WTC11 (cell line): Measurements from ENCODE around the gene SIRT2. TPM values are rescaled to one million over a fixed set of nuclear protein-coding genes. Genes with fewer than 3 reads are reported as not detected.

ENCODE experiments used
- ATAC-seq: fragments of 200-7000 bp; cut with Tn5 transposase; 2 replicates; pipeline ENCODE4 v1.10.0; 2021; ENCODE audit warnings: mild to moderate bottlenecking, moderate library complexity
- CTCF ChIA-PET: fragments of 300-600 bp; sonication (Branson Sonifier 250); formaldehyde crosslinking; loops from one replicate; lab custom pipeline; 2021; ENCODE audit warnings: antibody characterized with exemption; lab: Charles Lee
- POLR2A ChIA-PET: fragments of 350-600 bp; sonication (Branson Sonifier 250); formaldehyde crosslinking; loops from one replicate; lab custom pipeline; 2021; ENCODE audit warnings: antibody characterized with exemption; lab: Charles Lee
- DNase-seq: peaks from one replicate; pipeline ENCODE4 v3.0.0; 2021; ENCODE audit warnings: low spot score
- H3K27ac Mint-ChIP-seq: 2 replicates; pipeline ENCODE4 v1.8.0; 2021; ENCODE audit warnings: mixed read lengths
- H3K27me3 Mint-ChIP-seq: 2 replicates; pipeline ENCODE4 v1.8.0; 2021; ENCODE audit warnings: low read depth, mild to moderate bottlenecking, moderate library complexity, mixed read lengths
- H3K36me3 Mint-ChIP-seq: 2 replicates; pipeline ENCODE4 v1.8.0; 2021; ENCODE audit warnings: mixed read lengths
- H3K4me1 Mint-ChIP-seq: 2 replicates; pipeline ENCODE4 v1.8.0; 2022; ENCODE audit warnings: mixed read lengths
- H3K4me3 Mint-ChIP-seq: 2 replicates; pipeline ENCODE4 v1.8.0; 2021; ENCODE audit warnings: mild to moderate bottlenecking, moderate library complexity, mixed read lengths
- H3K9me3 Mint-ChIP-seq: 2 replicates; pipeline ENCODE4 v1.8.0; 2021; ENCODE audit warnings: mixed read lengths
- CBFB ChIP-seq: sonication (generic); formaldehyde crosslinking; IDR thresholded peaks from 2 replicates; pipeline ENCODE4 v1.8.1; 2022; ENCODE audit warnings: mild to moderate bottlenecking, low read depth, missing genetic modification reagents
- GTF2I ChIP-seq: fragments of 250-450 bp; sonication (Bioruptor Pico); conservative IDR thresholded peaks from 2 replicates; pipeline ENCODE4 v1.4.0; 2021; ENCODE audit warnings: mild to moderate bottlenecking
- JAZF1 ChIP-seq: fragments of 250-450 bp; sonication (Bioruptor Pico); IDR thresholded peaks from 2 replicates; pipeline ENCODE4 v1.9.0; 2021; ENCODE audit warnings: moderate library complexity, mild to moderate bottlenecking, inconsistent platforms
- MYBL2 ChIP-seq: sonication (generic); formaldehyde crosslinking; IDR thresholded peaks from 2 replicates; pipeline ENCODE4 v1.8.1; 2023; ENCODE audit warnings: mild to moderate bottlenecking, moderate library complexity, missing genetic modification reagents
- NFYB ChIP-seq: sonication (generic); formaldehyde crosslinking; conservative IDR thresholded peaks from 2 replicates; pipeline ENCODE4 v1.8.0; 2022; ENCODE audit warnings: low read depth, missing genetic modification reagents
- RELA ChIP-seq: sonication (generic); formaldehyde crosslinking; IDR thresholded peaks from 2 replicates; pipeline ENCODE4 v1.8.1; 2022; ENCODE audit warnings: missing genetic modification reagents, mild to moderate bottlenecking, borderline replicate concordance
- RORB ChIP-seq: fragments of 250-450 bp; sonication (Bioruptor Pico); IDR thresholded peaks from 2 replicates; pipeline ENCODE4 v1.9.0; 2021; ENCODE audit warnings: mild to moderate bottlenecking
- SMAD3 ChIP-seq: sonication (generic); formaldehyde crosslinking; IDR thresholded peaks from 2 replicates; pipeline ENCODE4 v1.8.0; 2022; ENCODE audit warnings: missing genetic modification reagents, mild to moderate bottlenecking, borderline replicate concordance
- SP1 ChIP-seq: sonication (generic); formaldehyde crosslinking; conservative IDR thresholded peaks from 2 replicates; pipeline ENCODE4 v1.8.1; 2022; ENCODE audit warnings: missing genetic modification reagents
- ZBTB21 ChIP-seq: sonication (generic); formaldehyde crosslinking; IDR thresholded peaks from 2 replicates; pipeline ENCODE4 v1.8.1; 2023; ENCODE audit warnings: mild to moderate bottlenecking, missing genetic modification reagents, borderline replicate concordance
- ZNF121 ChIP-seq: sonication (generic); formaldehyde crosslinking; IDR thresholded peaks from 2 replicates; pipeline ENCODE4 v1.8.0; 2023; ENCODE audit warnings: missing genetic modification reagents
- ZNF138 ChIP-seq: sonication (generic); formaldehyde crosslinking; conservative IDR thresholded peaks from 2 replicates; pipeline ENCODE4 v1.8.1; 2022; ENCODE audit warnings: mild to moderate bottlenecking, moderate library complexity, missing genetic modification reagents
- total RNA-seq: library from RNA; stranded (reverse); gene quantifications from 3 replicates; pipeline ENCODE4 v1.2.3, GENCODE V29; 2021
- TF ChIP-seq, protein P1 (sequence below): sonication (generic); formaldehyde crosslinking; IDR thresholded peaks from 2 replicates; pipeline ENCODE4 v1.8.0; 2022; ENCODE audit warnings: mild to moderate bottlenecking, missing genetic modification reagents
- TF ChIP-seq, protein P2 (sequence below): sonication (generic); formaldehyde crosslinking; IDR thresholded peaks from 2 replicates; pipeline ENCODE4 v1.8.0; 2023; ENCODE audit warnings: missing genetic modification reagents
- TF ChIP-seq, protein P3 (sequence below): sonication (generic); formaldehyde crosslinking; conservative IDR thresholded peaks from 2 replicates; pipeline ENCODE4 v1.8.1; 2023; ENCODE audit warnings: mild to moderate bottlenecking, low read depth, missing genetic modification reagents, moderate library complexity
- TF ChIP-seq, protein P4 (sequence below): sonication (generic); formaldehyde crosslinking; IDR thresholded peaks from 2 replicates; pipeline ENCODE4 v1.8.0; 2022; ENCODE audit warnings: mild to moderate bottlenecking, missing genetic modification reagents
- TF ChIP-seq, protein P5 (sequence below): sonication (generic); formaldehyde crosslinking; IDR thresholded peaks from 2 replicates; pipeline ENCODE4 v1.8.1; 2023; ENCODE audit warnings: mild to moderate bottlenecking, missing genetic modification reagents, moderate library complexity
- TF ChIP-seq, protein P6 (sequence below): sonication (generic); formaldehyde crosslinking; conservative IDR thresholded peaks from 2 replicates; pipeline ENCODE4 v1.8.1; 2022; ENCODE audit warnings: mild to moderate bottlenecking, missing genetic modification reagents
- TF ChIP-seq, protein P7 (sequence below): sonication (generic); formaldehyde crosslinking; IDR thresholded peaks from 2 replicates; pipeline ENCODE4 v1.8.1; 2022; ENCODE audit warnings: low read depth, missing genetic modification reagents, borderline replicate concordance
- TF ChIP-seq, protein P8 (sequence below): sonication (generic); formaldehyde crosslinking; IDR thresholded peaks from 2 replicates; pipeline ENCODE4 v1.8.1; 2023; ENCODE audit warnings: mild to moderate bottlenecking, missing genetic modification reagents, moderate library complexity

The SIRT2 gene
- total RNA-seq, 1 experiment from 2014 or later: 9.5 TPM

DNA sequence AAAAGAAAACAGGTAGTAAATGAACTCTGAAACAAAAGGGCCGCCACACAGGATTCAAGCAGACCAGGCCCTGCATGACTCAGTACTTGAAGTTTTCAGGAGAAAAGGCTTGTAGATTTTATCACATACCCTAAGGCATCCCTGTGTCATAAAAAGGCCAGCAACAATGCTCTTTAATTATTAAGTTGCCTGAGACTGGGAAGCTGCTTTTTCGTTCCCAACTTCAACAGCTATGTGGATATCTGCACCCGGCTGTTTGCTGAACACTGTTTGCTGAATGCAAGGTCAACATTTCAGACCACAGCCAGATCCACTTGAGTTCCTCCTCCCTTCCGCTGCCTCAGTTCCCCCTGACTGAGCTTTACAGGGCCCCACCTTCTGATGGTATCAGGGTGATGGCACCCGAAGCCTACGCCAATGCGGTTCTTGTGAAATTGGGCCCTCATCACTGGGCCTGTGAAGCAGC, 61.7 kb downstream of the SIRT2 start:
- no peak for TF ChIP-seq GTF2I (CRISPR knock-in tag)
- TF ChIP-seq, protein P1, sequence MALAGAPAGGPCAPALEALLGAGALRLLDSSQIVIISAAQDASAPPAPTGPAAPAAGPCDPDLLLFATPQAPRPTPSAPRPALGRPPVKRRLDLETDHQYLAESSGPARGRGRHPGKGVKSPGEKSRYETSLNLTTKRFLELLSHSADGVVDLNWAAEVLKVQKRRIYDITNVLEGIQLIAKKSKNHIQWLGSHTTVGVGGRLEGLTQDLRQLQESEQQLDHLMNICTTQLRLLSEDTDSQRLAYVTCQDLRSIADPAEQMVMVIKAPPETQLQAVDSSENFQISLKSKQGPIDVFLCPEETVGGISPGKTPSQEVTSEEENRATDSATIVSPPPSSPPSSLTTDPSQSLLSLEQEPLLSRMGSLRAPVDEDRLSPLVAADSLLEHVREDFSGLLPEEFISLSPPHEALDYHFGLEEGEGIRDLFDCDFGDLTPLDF (CRISPR knock-in tag): no peak
- TF ChIP-seq ZNF138 (CRISPR knock-in tag): no peak
- TF ChIP-seq RELA (CRISPR knock-in tag): no peak
- TF ChIP-seq, protein P2, sequence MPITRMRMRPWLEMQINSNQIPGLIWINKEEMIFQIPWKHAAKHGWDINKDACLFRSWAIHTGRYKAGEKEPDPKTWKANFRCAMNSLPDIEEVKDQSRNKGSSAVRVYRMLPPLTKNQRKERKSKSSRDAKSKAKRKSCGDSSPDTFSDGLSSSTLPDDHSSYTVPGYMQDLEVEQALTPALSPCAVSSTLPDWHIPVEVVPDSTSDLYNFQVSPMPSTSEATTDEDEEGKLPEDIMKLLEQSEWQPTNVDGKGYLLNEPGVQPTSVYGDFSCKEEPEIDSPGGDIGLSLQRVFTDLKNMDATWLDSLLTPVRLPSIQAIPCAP (CRISPR knock-in tag): no peak
- TF ChIP-seq, protein P3, sequence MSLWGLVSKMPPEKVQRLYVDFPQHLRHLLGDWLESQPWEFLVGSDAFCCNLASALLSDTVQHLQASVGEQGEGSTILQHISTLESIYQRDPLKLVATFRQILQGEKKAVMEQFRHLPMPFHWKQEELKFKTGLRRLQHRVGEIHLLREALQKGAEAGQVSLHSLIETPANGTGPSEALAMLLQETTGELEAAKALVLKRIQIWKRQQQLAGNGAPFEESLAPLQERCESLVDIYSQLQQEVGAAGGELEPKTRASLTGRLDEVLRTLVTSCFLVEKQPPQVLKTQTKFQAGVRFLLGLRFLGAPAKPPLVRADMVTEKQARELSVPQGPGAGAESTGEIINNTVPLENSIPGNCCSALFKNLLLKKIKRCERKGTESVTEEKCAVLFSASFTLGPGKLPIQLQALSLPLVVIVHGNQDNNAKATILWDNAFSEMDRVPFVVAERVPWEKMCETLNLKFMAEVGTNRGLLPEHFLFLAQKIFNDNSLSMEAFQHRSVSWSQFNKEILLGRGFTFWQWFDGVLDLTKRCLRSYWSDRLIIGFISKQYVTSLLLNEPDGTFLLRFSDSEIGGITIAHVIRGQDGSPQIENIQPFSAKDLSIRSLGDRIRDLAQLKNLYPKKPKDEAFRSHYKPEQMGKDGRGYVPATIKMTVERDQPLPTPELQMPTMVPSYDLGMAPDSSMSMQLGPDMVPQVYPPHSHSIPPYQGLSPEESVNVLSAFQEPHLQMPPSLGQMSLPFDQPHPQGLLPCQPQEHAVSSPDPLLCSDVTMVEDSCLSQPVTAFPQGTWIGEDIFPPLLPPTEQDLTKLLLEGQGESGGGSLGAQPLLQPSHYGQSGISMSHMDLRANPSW (CRISPR knock-in tag): no peak
- TF ChIP-seq, protein P4, sequence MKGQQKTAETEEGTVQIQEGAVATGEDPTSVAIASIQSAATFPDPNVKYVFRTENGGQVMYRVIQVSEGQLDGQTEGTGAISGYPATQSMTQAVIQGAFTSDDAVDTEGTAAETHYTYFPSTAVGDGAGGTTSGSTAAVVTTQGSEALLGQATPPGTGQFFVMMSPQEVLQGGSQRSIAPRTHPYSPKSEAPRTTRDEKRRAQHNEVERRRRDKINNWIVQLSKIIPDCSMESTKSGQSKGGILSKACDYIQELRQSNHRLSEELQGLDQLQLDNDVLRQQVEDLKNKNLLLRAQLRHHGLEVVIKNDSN (CRISPR knock-in tag): no peak
- no peak for TF ChIP-seq ZBTB21 (CRISPR knock-in tag)
- TF ChIP-seq, protein P5, sequence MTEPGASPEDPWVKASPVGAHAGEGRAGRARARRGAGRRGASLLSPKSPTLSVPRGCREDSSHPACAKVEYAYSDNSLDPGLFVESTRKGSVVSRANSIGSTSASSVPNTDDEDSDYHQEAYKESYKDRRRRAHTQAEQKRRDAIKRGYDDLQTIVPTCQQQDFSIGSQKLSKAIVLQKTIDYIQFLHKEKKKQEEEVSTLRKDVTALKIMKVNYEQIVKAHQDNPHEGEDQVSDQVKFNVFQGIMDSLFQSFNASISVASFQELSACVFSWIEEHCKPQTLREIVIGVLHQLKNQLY (CRISPR knock-in tag): no peak
- TF ChIP-seq JAZF1: no peak
- no peak for TF ChIP-seq CBFB (CRISPR knock-in tag)
- TF ChIP-seq, protein P6, sequence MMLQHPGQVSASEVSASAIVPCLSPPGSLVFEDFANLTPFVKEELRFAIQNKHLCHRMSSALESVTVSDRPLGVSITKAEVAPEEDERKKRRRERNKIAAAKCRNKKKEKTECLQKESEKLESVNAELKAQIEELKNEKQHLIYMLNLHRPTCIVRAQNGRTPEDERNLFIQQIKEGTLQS (CRISPR knock-in tag): no peak
- TF ChIP-seq NFYB: no peak
- TF ChIP-seq RORB (CRISPR knock-in tag): no peak
- TF ChIP-seq, protein P7, sequence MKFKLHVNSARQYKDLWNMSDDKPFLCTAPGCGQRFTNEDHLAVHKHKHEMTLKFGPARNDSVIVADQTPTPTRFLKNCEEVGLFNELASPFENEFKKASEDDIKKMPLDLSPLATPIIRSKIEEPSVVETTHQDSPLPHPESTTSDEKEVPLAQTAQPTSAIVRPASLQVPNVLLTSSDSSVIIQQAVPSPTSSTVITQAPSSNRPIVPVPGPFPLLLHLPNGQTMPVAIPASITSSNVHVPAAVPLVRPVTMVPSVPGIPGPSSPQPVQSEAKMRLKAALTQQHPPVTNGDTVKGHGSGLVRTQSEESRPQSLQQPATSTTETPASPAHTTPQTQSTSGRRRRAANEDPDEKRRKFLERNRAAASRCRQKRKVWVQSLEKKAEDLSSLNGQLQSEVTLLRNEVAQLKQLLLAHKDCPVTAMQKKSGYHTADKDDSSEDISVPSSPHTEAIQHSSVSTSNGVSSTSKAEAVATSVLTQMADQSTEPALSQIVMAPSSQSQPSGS (CRISPR knock-in tag): no peak
- no peak for TF ChIP-seq SP1 (CRISPR knock-in tag)
- no peak for TF ChIP-seq ZNF121 (CRISPR knock-in tag)
- TF ChIP-seq MYBL2 (CRISPR knock-in tag): no peak
- TF ChIP-seq, protein P8, sequence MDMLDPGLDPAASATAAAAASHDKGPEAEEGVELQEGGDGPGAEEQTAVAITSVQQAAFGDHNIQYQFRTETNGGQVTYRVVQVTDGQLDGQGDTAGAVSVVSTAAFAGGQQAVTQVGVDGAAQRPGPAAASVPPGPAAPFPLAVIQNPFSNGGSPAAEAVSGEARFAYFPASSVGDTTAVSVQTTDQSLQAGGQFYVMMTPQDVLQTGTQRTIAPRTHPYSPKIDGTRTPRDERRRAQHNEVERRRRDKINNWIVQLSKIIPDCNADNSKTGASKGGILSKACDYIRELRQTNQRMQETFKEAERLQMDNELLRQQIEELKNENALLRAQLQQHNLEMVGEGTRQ: no peak
- no peak for TF ChIP-seq SMAD3 (CRISPR knock-in tag)
- H3K27ac Mint-ChIP-seq: no peak overlapping the region
- H3K9me3 Mint-ChIP-seq: no peaks in the 10 kb centered on the region
- H3K4me3 Mint-ChIP-seq: no peak overlapping the region
- peaks cover 68% of the 10 kb centered on the region for H3K36me3 Mint-ChIP-seq
- ChIA-PET CTCF (no interaction called here), POLR2A (no interaction called here)
- ATAC-seq (no peak), DNase-seq (no peak)
- H3K27me3 Mint-ChIP-seq: no peaks in the 10 kb centered on the region
- no peaks in the 10 kb centered on the region for H3K4me1 Mint-ChIP-seq
